Endodermal cell (in vitro differentiated cells): ENCODE data around the gene SERPINA5. TPM values are rescaled to one million over a fixed set of nuclear protein-coding genes. Genes with fewer than 3 reads are reported as not detected.

Experiments
- DNase-seq: peaks from one replicate; pipeline ENCODE4 v3.0.0-alpha.2; 2017
- H3K27ac ChIP-seq: 2 replicates; pipeline ENCODE4 v1.5.1; 2013; ENCODE audit warnings: mild to moderate bottlenecking, low read depth, low read length, moderate library complexity
- H3K27me3 ChIP-seq: 2 replicates; pipeline ENCODE4 v1.6.1; 2013; ENCODE audit warnings: mild to moderate bottlenecking, low read length, moderate library complexity; ENCODE audit not compliant: insufficient read depth, control insufficient read depth, poor library complexity, severe bottlenecking
- H3K36me3 ChIP-seq: 2 replicates; pipeline ENCODE4 v1.7.0; 2013; ENCODE audit warnings: mild to moderate bottlenecking, low read length, moderate library complexity; ENCODE audit not compliant: control insufficient read depth, insufficient read depth
- H3K4me1 ChIP-seq: one replicate; pipeline ENCODE4 v1.7.0; 2013; ENCODE audit warnings: low read length; ENCODE audit not compliant: control insufficient read depth, insufficient read depth
- H3K4me3 ChIP-seq: 2 replicates; pipeline ENCODE4 v1.5.1; 2013; ENCODE audit warnings: mild to moderate bottlenecking, low read length, moderate library complexity
- H3K9ac ChIP-seq: 2 replicates; pipeline ENCODE4 v1.6.1; 2013; ENCODE audit warnings: mild to moderate bottlenecking, low read length, moderate library complexity; ENCODE audit not compliant: poor library complexity, severe bottlenecking; ENCODE audit errors: extremely low read depth
- H3K9me3 ChIP-seq: 2 replicates; pipeline ENCODE4 v1.6.1; 2013; ENCODE audit warnings: mild to moderate bottlenecking, low read length, moderate library complexity; ENCODE audit not compliant: control insufficient read depth
- H3K27ac Mint-ChIP-seq: 2 replicates; pipeline ENCODE4 v1.8.0; 2020; ENCODE audit warnings: mixed read lengths
- H3K27me3 Mint-ChIP-seq: 2 replicates; pipeline ENCODE4 v1.8.0; 2021; ENCODE audit warnings: mild to moderate bottlenecking, mixed read lengths; ENCODE audit not compliant: insufficient read depth
- H3K36me3 Mint-ChIP-seq: 2 replicates; pipeline ENCODE4 v1.8.0; 2020; ENCODE audit warnings: low read depth, mixed read lengths
- H3K4me1 Mint-ChIP-seq: 2 replicates; pipeline ENCODE4 v1.8.0; 2020; ENCODE audit warnings: mixed read lengths
- H3K4me3 Mint-ChIP-seq: 2 replicates; pipeline ENCODE4 v1.8.0; 2020; ENCODE audit warnings: mild to moderate bottlenecking, moderate library complexity, mixed read lengths
- H3K9me3 Mint-ChIP-seq: 2 replicates; pipeline ENCODE4 v1.8.0; 2020; ENCODE audit warnings: mild to moderate bottlenecking, mixed read lengths
- WGBS, 2 experiments: methylation state at CpG; one replicate each; pipeline versions ENCODE4 v1.1.5 to v1.1.7; 2013; ENCODE audit warnings: missing lambda C conversion rate in 2 of 2, mixed read lengths in 1 of 2; ENCODE audit not compliant: insufficient coverage in 1 of 2, insufficient read length in 1 of 2; 5-methylcytosine and 5-hydroxymethylcytosine counted together
- total RNA-seq, 2 donors: library from RNA; stranded (reverse); fragmentation: NEBNext Ultra II Directional in 1 of 2; extraction: Animal tissue kit (Norgen Biotek cat#: 25700) in 1 of 2; gene quantifications; 2 replicates in 1 of 2; 3 replicates in 1 of 2; pipeline ENCODE4 v1.2.1, GENCODE V29; 2021
- TF ChIP-seq, protein P1 (sequence below): fragments of 200-600 bp; sonication (generic); conservative IDR thresholded peaks from 2 replicates; pipeline ENCODE4 v1.5.0; 2021; ENCODE audit warnings: antibody characterized with exemption, mild to moderate bottlenecking

The SERPINA5 gene
- total RNA-seq, 2 donors from 2014 or later, result 1.5 to 2.8 TPM

DNA sequence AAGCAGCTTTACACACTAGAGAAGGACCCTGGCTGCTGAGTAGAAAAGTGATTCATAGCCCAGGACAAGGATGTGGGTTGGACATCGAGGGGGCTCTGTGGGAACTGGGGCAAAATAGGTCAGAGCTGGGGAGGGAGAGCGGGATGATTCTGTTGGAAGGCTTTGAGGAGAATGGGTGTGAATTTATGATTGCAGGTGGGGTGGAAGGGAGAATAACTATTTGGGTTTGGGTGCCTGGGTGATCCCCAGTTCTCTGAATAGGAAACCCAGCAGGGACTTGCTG lies 44.1 kb downstream of the SERPINA5 start:
- Histone ChIP-seq H3K9me3 (no peaks in the 10 kb centered on the region), H3K27me3 (peaks cover 6% of the 10 kb centered on the region), H3K4me3 (no peak overlapping the region), H3K9ac (no peak overlapping the region), H3K36me3 (no peaks in the 10 kb centered on the region), H3K4me1 (no peaks in the 10 kb centered on the region), H3K27ac (no peak overlapping the region)
- Mint-ChIP-seq H3K27me3 (peaks cover 22% of the 10 kb centered on the region), H3K36me3 (no peaks in the 10 kb centered on the region), H3K4me3 (no peak overlapping the region), H3K4me1 (no peaks in the 10 kb centered on the region), H3K9me3 (no peaks in the 10 kb centered on the region), H3K27ac (no peak overlapping the region)
- TF ChIP-seq, protein P1, sequence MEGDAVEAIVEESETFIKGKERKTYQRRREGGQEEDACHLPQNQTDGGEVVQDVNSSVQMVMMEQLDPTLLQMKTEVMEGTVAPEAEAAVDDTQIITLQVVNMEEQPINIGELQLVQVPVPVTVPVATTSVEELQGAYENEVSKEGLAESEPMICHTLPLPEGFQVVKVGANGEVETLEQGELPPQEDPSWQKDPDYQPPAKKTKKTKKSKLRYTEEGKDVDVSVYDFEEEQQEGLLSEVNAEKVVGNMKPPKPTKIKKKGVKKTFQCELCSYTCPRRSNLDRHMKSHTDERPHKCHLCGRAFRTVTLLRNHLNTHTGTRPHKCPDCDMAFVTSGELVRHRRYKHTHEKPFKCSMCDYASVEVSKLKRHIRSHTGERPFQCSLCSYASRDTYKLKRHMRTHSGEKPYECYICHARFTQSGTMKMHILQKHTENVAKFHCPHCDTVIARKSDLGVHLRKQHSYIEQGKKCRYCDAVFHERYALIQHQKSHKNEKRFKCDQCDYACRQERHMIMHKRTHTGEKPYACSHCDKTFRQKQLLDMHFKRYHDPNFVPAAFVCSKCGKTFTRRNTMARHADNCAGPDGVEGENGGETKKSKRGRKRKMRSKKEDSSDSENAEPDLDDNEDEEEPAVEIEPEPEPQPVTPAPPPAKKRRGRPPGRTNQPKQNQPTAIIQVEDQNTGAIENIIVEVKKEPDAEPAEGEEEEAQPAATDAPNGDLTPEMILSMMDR, result no peak
- DNase-seq, result no peak
- whole genome bisulfite sequencing, 2 experiments, result 80 to 97% methylated on average over 2 of the region's 2 CpGs

DNA sequence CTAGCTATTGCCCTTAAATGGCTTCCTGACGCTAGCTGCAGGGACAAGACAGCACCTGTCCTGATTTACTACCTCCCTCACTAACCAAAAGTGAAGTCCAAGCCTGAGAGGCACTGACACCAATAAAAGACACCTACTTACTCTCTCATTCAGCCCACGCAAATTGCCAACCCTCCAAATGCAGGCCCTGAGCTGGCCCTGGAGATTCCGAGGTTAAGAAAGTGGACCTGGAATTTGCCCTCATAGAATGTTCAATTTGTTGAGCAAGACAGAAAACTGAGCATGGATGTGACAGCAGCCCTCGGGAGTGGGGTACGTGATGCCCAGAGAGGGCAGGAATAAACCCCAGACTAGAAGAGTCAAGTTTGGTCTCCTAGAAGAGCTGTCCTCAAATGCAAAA lies 47.4 kb downstream of the SERPINA5 start:
- 88 to 92% methylated on average over 3 to 5 of the region's 5 CpGs for WGBS, 2 experiments
- H3K27me3 Mint-ChIP-seq, result peaks cover 39% of the 10 kb centered on the region
- Histone ChIP-seq H3K4me1 (no peaks in the 10 kb centered on the region), H3K4me3 (no peak overlapping the region), H3K27me3 (peaks cover 15% of the 10 kb centered on the region), H3K36me3 (no peaks in the 10 kb centered on the region), H3K9ac (no peak overlapping the region), H3K27ac (no peak overlapping the region), H3K9me3 (no peaks in the 10 kb centered on the region)
- TF ChIP-seq, protein P1, result no peak
- no peak overlapping the region for H3K27ac Mint-ChIP-seq
- H3K9me3 Mint-ChIP-seq, result no peaks in the 10 kb centered on the region
- DNase-seq, result no peak
- H3K36me3 Mint-ChIP-seq, result no peaks in the 10 kb centered on the region
- no peaks in the 10 kb centered on the region for H3K4me1 Mint-ChIP-seq
- no peak overlapping the region for H3K4me3 Mint-ChIP-seq

DNA sequence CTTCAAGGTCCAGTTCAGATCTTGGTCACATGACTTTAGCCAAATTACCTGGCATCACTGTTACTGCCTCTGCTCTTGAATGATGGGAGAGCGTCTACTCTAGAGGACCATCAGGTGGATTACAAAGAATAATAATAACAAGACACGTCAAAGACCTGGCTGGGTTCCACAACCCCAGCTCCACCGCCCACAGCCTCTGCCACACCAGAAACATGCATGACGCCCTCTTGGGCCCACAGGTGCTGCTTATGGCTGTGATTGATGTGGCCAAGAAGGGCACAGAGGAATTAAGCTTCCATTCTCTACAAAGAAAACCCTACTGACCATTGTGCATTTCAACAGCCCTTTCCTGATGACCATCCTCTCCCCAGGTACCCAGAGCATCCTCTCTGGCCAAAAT lies 49.2 kb downstream of the SERPINA5 start:
- Histone ChIP-seq H3K27ac (no peak overlapping the region), H3K36me3 (no peaks in the 10 kb centered on the region), H3K4me3 (no peak overlapping the region), H3K27me3 (peaks cover 21% of the 10 kb centered on the region), H3K9me3 (no peaks in the 10 kb centered on the region), H3K4me1 (no peaks in the 10 kb centered on the region), H3K9ac (no peak overlapping the region)
- Mint-ChIP-seq H3K4me1 (no peaks in the 10 kb centered on the region), H3K36me3 (no peaks in the 10 kb centered on the region), H3K27ac (no peak overlapping the region), H3K4me3 (no peak overlapping the region), H3K27me3 (peaks cover 48% of the 10 kb centered on the region), H3K9me3 (no peaks in the 10 kb centered on the region)
- no peak for DNase-seq
- 74% methylated on average over 4 of the region's 4 CpGs; no CpG with 5 or more reads in 1 of the 2 experiments for WGBS, 2 experiments
- TF ChIP-seq, protein P1, result no peak
